HepG2 (cell line): ENCODE results near the gene SAPCD1. TPM values are rescaled to one million over a fixed set of nuclear protein-coding genes. Genes with fewer than 3 reads are reported as not detected.
A peak's percentile ranks its signal among the peaks of the same experiment; 100 is the strongest.

ENCODE experiments used
- CHD4 ChIP-seq: fragments of 200-600 bp; sonication (generic); IDR thresholded peaks from 2 replicates; pipeline ENCODE4 v1.7.0; 2017; ENCODE audit warnings: mild to moderate bottlenecking, low read length, borderline replicate concordance
- RCOR2 ChIP-seq: IDR thresholded peaks from 2 replicates; pipeline ENCODE4 v1.6.1; 2016; ENCODE audit warnings: missing biosample characterization, missing genetic modification reagents
- SOX13 ChIP-seq, 3 experiments: fragments of 450-650 bp in 1 of 3; sonication (generic) in 1 of 3; formaldehyde crosslinking in 1 of 3; IDR thresholded peaks in 2 of 3; conservative IDR thresholded peaks in 1 of 3; 2 replicates each; pipeline versions ENCODE4 v1.5.0 to v1.6.1; 2016 to 2020; ENCODE audit warnings: antibody characterized with exemption in 1 of 3, mild to moderate bottlenecking in 1 of 3, missing compliant biosample characterization in 1 of 3, missing genetic modification reagents in 1 of 3, moderate library complexity in 1 of 3
- SP140L ChIP-seq: sonication (generic); formaldehyde crosslinking; IDR thresholded peaks from 2 replicates; pipeline ENCODE4 v1.4.0; 2020; ENCODE audit warnings: missing genetic modification reagents, borderline replicate concordance
- WIZ ChIP-seq: sonication (generic); formaldehyde crosslinking; IDR thresholded peaks from 2 replicates; pipeline ENCODE4 v1.5.1; 2020; ENCODE audit warnings: mild to moderate bottlenecking, missing genetic modification reagents
- ZBTB1 ChIP-seq: sonication (generic); formaldehyde crosslinking; IDR thresholded peaks from 2 replicates; pipeline ENCODE4 v1.4.0; 2020; ENCODE audit warnings: missing genetic modification reagents, borderline replicate concordance
- ZMYM2 ChIP-seq: sonication (generic); formaldehyde crosslinking; IDR thresholded peaks from 2 replicates; pipeline ENCODE4 v1.8.0; 2022; ENCODE audit warnings: mild to moderate bottlenecking, missing genetic modification reagents
- ZNF160 ChIP-seq: sonication (generic); formaldehyde crosslinking; IDR thresholded peaks from 2 replicates; pipeline ENCODE4 v1.8.0; 2022; ENCODE audit warnings: mild to moderate bottlenecking, inconsistent platforms, missing genetic modification reagents
- ZNF335 ChIP-seq: sonication (generic); formaldehyde crosslinking; IDR thresholded peaks from 2 replicates; pipeline ENCODE4 v1.4.0; 2020; ENCODE audit warnings: missing genetic modification reagents
- ZNF468 ChIP-seq: sonication (generic); formaldehyde crosslinking; IDR thresholded peaks from 2 replicates; pipeline ENCODE4 v1.8.0; 2022; ENCODE audit warnings: mild to moderate bottlenecking, moderate library complexity, missing genetic modification reagents
- polyA plus RNA-seq, 8 experiments: library from polyadenylated mRNA; depleted of rRNA in 3 of 8; stranded (reverse) in 7 of 8; unstranded in 1 of 8; fragments of >200 nt; fragmentation: Illumina TruSeq in 4 of 8; extraction: Trizol in 4 of 8; gene quantifications; 2 replicates each; pipeline versions ENCODE4 v1.2.1 to v1.2.3, GENCODE V29; 2011 to 2016; ENCODE audit warnings: low read depth in 4 of 8, missing spikeins in 1 of 8, mixed read lengths in 1 of 8; ENCODE audit not compliant: insufficient read depth in 1 of 8
- total RNA-seq, 5 experiments: library from RNA; depleted of rRNA; stranded (reverse); fragments of >200 nt; fragmentation: Illumina TruSeq; extraction: Trizol; gene quantifications; 2 replicates each; pipeline ENCODE4 v1.2.3, GENCODE V29; 2016; ENCODE audit warnings: low read depth in 1 of 5
- TF ChIP-seq, protein P1 (sequence below): IDR thresholded peaks from 2 replicates; pipeline ENCODE4 v1.6.1; 2016; ENCODE audit warnings: low read depth, missing genetic modification reagents, missing compliant biosample characterization
- TF ChIP-seq, protein P2 (sequence below): sonication (generic); formaldehyde crosslinking; IDR thresholded peaks from 2 replicates; pipeline ENCODE4 v1.8.0; 2022; ENCODE audit warnings: mild to moderate bottlenecking, missing genetic modification reagents; ENCODE audit not compliant: insufficient replicate concordance
- TF ChIP-seq, protein P3 (sequence below): sonication (generic); formaldehyde crosslinking; IDR thresholded peaks from 2 replicates; pipeline ENCODE4 v1.4.0; 2020; ENCODE audit warnings: low read depth, mild to moderate bottlenecking, missing genetic modification reagents
- TF ChIP-seq, protein P4 (sequence below): sonication (generic); formaldehyde crosslinking; conservative IDR thresholded peaks from 2 replicates; pipeline ENCODE4 v1.8.0; 2022; ENCODE audit warnings: missing genetic modification reagents
- TF ChIP-seq, protein P5 (sequence below): sonication (generic); formaldehyde crosslinking; IDR thresholded peaks from 2 replicates; pipeline ENCODE4 v1.4.0; 2020; ENCODE audit warnings: missing genetic modification reagents, mild to moderate bottlenecking, borderline replicate concordance

Gene SAPCD1
- total and polyA plus RNA-seq, 2 of the 13 experiments (the other 11 are each of a cell fraction or from before 2014, with no cell fraction given), result 2.5 to 3.9 TPM

DNA sequence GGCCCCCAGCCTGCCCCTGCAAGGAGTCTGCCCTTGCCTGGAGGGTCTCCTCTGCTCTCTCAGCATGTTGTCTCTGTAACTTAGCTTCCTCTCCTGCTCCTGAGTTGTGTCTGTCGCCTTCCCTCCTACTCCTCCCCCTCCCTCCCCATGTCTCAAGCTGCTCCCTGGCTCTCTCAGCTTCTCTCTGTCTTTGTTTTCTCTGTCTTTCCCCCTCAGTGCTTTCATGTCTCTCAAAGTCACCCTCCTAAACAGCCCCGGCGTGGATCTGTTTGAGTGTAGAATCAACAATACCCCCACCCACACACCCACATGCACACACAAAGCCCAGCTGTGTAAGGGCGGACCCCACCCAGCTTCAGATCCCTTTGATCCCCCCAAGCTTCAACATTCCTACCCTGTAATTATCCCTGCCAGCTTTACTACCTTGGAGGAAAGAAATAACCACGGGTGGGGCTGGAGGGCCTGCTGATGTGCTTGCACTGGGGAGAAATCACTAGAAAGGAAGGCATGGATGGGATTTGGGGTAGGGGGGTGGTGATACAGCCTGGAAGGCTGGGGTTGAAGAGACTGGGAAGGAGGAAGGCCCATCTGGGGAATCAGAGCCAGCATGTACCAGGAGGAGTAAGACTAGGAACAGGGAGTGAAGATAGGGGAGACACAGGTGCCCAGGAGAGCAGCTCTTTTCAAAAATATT, 48.3 kb upstream of the SAPCD1 start (continued):
- TF ChIP-seq, protein P1, sequence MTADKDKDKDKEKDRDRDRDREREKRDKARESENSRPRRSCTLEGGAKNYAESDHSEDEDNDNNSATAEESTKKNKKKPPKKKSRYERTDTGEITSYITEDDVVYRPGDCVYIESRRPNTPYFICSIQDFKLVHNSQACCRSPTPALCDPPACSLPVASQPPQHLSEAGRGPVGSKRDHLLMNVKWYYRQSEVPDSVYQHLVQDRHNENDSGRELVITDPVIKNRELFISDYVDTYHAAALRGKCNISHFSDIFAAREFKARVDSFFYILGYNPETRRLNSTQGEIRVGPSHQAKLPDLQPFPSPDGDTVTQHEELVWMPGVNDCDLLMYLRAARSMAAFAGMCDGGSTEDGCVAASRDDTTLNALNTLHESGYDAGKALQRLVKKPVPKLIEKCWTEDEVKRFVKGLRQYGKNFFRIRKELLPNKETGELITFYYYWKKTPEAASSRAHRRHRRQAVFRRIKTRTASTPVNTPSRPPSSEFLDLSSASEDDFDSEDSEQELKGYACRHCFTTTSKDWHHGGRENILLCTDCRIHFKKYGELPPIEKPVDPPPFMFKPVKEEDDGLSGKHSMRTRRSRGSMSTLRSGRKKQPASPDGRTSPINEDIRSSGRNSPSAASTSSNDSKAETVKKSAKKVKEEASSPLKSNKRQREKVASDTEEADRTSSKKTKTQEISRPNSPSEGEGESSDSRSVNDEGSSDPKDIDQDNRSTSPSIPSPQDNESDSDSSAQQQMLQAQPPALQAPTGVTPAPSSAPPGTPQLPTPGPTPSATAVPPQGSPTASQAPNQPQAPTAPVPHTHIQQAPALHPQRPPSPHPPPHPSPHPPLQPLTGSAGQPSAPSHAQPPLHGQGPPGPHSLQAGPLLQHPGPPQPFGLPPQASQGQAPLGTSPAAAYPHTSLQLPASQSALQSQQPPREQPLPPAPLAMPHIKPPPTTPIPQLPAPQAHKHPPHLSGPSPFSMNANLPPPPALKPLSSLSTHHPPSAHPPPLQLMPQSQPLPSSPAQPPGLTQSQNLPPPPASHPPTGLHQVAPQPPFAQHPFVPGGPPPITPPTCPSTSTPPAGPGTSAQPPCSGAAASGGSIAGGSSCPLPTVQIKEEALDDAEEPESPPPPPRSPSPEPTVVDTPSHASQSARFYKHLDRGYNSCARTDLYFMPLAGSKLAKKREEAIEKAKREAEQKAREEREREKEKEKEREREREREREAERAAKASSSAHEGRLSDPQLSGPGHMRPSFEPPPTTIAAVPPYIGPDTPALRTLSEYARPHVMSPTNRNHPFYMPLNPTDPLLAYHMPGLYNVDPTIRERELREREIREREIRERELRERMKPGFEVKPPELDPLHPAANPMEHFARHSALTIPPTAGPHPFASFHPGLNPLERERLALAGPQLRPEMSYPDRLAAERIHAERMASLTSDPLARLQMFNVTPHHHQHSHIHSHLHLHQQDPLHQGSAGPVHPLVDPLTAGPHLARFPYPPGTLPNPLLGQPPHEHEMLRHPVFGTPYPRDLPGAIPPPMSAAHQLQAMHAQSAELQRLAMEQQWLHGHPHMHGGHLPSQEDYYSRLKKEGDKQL (CRISPR knock-in tag), result no peak
- TF ChIP-seq, protein P2, sequence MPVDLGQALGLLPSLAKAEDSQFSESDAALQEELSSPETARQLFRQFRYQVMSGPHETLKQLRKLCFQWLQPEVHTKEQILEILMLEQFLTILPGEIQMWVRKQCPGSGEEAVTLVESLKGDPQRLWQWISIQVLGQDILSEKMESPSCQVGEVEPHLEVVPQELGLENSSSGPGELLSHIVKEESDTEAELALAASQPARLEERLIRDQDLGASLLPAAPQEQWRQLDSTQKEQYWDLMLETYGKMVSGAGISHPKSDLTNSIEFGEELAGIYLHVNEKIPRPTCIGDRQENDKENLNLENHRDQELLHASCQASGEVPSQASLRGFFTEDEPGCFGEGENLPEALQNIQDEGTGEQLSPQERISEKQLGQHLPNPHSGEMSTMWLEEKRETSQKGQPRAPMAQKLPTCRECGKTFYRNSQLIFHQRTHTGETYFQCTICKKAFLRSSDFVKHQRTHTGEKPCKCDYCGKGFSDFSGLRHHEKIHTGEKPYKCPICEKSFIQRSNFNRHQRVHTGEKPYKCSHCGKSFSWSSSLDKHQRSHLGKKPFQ (CRISPR knock-in tag), result no peak
- TF ChIP-seq ZNF335, result no peak
- TF ChIP-seq, protein P3, sequence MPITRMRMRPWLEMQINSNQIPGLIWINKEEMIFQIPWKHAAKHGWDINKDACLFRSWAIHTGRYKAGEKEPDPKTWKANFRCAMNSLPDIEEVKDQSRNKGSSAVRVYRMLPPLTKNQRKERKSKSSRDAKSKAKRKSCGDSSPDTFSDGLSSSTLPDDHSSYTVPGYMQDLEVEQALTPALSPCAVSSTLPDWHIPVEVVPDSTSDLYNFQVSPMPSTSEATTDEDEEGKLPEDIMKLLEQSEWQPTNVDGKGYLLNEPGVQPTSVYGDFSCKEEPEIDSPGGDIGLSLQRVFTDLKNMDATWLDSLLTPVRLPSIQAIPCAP (CRISPR knock-in tag), result no peak
- TF ChIP-seq, protein P4, sequence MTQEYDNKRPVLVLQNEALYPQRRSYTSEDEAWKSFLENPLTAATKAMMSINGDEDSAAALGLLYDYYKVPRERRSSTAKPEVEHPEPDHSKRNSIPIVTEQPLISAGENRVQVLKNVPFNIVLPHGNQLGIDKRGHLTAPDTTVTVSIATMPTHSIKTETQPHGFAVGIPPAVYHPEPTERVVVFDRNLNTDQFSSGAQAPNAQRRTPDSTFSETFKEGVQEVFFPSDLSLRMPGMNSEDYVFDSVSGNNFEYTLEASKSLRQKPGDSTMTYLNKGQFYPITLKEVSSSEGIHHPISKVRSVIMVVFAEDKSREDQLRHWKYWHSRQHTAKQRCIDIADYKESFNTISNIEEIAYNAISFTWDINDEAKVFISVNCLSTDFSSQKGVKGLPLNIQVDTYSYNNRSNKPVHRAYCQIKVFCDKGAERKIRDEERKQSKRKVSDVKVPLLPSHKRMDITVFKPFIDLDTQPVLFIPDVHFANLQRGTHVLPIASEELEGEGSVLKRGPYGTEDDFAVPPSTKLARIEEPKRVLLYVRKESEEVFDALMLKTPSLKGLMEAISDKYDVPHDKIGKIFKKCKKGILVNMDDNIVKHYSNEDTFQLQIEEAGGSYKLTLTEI (CRISPR knock-in tag), result no peak
- TF ChIP-seq SP140L (CRISPR knock-in tag), result no peak
- no peak for TF ChIP-seq ZNF468
- no peak for TF ChIP-seq ZMYM2
- TF ChIP-seq SOX13 (IDR thresholded peaks at IDR 0.05), result no peak
- TF ChIP-seq SOX13 (CRISPR knock-in tag; conservative IDR thresholded peaks at IDR 0.05 in 1 of 2, IDR thresholded peaks at IDR 0.05 in 1 of 2), result peak in 1 of 2 experiments; percentile 71; a peak in 2 of 4 replicates
- TF ChIP-seq, protein P5, sequence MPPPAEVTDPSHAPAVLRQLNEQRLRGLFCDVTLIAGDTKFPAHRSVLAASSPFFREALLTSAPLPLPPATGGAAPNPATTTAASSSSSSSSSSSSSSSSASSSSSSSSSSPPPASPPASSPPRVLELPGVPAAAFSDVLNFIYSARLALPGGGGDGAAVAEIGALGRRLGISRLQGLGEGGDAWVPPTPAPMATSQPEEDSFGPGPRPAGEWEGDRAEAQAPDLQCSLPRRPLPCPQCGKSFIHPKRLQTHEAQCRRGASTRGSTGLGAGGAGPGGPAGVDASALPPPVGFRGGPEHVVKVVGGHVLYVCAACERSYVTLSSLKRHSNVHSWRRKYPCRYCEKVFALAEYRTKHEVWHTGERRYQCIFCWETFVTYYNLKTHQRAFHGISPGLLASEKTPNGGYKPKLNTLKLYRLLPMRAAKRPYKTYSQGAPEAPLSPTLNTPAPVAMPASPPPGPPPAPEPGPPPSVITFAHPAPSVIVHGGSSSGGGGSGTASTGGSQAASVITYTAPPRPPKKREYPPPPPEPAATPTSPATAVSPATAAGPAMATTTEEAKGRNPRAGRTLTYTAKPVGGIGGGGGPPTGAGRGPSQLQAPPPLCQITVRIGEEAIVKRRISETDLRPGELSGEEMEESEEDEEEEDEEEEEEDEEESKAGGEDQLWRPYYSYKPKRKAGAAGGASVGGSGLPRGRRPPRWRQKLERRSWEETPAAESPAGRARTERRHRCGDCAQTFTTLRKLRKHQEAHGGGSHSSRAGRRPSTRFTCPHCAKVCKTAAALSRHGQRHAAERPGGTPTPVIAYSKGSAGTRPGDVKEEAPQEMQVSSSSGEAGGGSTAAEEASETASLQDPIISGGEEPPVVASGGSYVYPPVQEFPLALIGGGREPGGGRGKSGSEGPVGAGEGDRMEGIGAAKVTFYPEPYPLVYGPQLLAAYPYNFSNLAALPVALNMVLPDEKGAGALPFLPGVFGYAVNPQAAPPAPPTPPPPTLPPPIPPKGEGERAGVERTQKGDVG (CRISPR knock-in tag), result no peak
- no peak for TF ChIP-seq WIZ (CRISPR knock-in tag)
- no peak for TF ChIP-seq CHD4
- TF ChIP-seq ZNF160 (CRISPR knock-in tag), result no peak
- no peak for TF ChIP-seq ZBTB1 (CRISPR knock-in tag)
- TF ChIP-seq RCOR2 (CRISPR knock-in tag), result no peak
